HG03159 (cell line): ENCODE results near the gene PITPNC1.
A peak's percentile ranks its signal among the peaks of the same experiment; 100 is the strongest.
"Not testable (repeated sequence)": the region's sequence is repeated elsewhere in the genome, so short reads cannot be mapped to it uniquely, and the experiment has no call there.

Experiments
- ATAC-seq: cut with Tn5 transposase; IDR thresholded peaks from one replicate; pipeline ENCODE4 v1.9.1; 2021; ENCODE audit warnings: mild to moderate bottlenecking, moderate library complexity; ENCODE audit not compliant: unreplicated experiment

PITPNC1 gene

GRCh38 chr17:67456103-67456502 lies 79.0 kb downstream of the PITPNC1 start:
- ATAC-seq, result no peak

GRCh38 chr17:67456889-67457288 lies 79.8 kb downstream of the PITPNC1 start:
- ATAC-seq, result no peak

GRCh38 chr17:67458203-67458602 lies 81.1 kb downstream of the PITPNC1 start:
- ATAC-seq, result no peak

GRCh38 chr17:67459985-67460384 lies 82.9 kb downstream of the PITPNC1 start:
- ATAC-seq, result no peak

GRCh38 chr17:67461228-67461780 lies 84.2 kb downstream of the PITPNC1 start:
- no peak for ATAC-seq

GRCh38 chr17:67461876-67462275 lies 84.8 kb downstream of the PITPNC1 start:
- ATAC-seq, result no peak

GRCh38 chr17:67466251-67466796 lies 89.2 kb downstream of the PITPNC1 start:
- ATAC-seq, result no peak

GRCh38 chr17:67467500-67468455 lies 90.7 kb downstream of the PITPNC1 start:
- ATAC-seq, result no peak

GRCh38 chr17:67469208-67469980 lies 92.3 kb downstream of the PITPNC1 start:
- no peak for ATAC-seq

GRCh38 chr17:67470163-67470562 lies 93.1 kb downstream of the PITPNC1 start:
- no peak for ATAC-seq

- ATAC-seq, result no peak
Observed at GRCh38 chr17:67471118-67471517, 94.0 kb downstream of the PITPNC1 start.

GRCh38 chr17:67472606-67473005 lies 95.5 kb downstream of the PITPNC1 start:
- not testable (repeated sequence) for ATAC-seq

- ATAC-seq, result no peak
Observed at GRCh38 chr17:67474081-67474661, 97.1 kb downstream of the PITPNC1 start.

GRCh38 chr17:67475161-67475937 lies 98.3 kb downstream of the PITPNC1 start:
- ATAC-seq, result peak; percentile 77

GRCh38 chr17:67476787-67477335 lies 99.8 kb downstream of the PITPNC1 start:
- ATAC-seq, result no peak

GRCh38 chr17:67477687-67478086 lies 100.6 kb downstream of the PITPNC1 start:
- ATAC-seq, result no peak

GRCh38 chr17:67478401-67479041 lies 101.4 kb downstream of the PITPNC1 start:
- no peak for ATAC-seq

GRCh38 chr17:67479148-67479547 lies 102.1 kb downstream of the PITPNC1 start:
- no peak for ATAC-seq

- ATAC-seq, result not testable (repeated sequence)
Observed at GRCh38 chr17:67480959-67481358, 103.9 kb downstream of the PITPNC1 start.
